SK-N-SH (cell line): Measurements from ENCODE around the gene CEBPB. TPM values are rescaled to one million over a fixed set of nuclear protein-coding genes. Genes with fewer than 3 reads are reported as not detected.
"Not testable (repeated sequence)": the region's sequence is repeated elsewhere in the genome, so short reads cannot be mapped to it uniquely, and the experiment has no call there.

Experiments used
- CTCF ChIA-PET: fragments of 300-600, 350-600 bp; formaldehyde crosslinking; extraction: SDS; loops from one replicate; lab custom pipeline; 2021; lab: Yijun Ruan, JAX
- POLR2A ChIA-PET: fragments of 350-600 bp; sonication (Branson Sonifier 250); formaldehyde crosslinking; extraction: SDS; loops from one replicate; lab custom pipeline; 2020; ENCODE audit warnings: antibody characterized with exemption, inconsistent platforms; lab: Yijun Ruan, JAX
- DNase-seq: peaks from one replicate; pipeline ENCODE4 v3.0.0; 2012
- H2AFZ ChIP-seq: fragments of 200-600 bp; sonication (generic); 2 replicates; pipeline ENCODE4 v1.8.1; 2016; ENCODE audit warnings: antibody characterized with exemption, mild to moderate bottlenecking, low read depth
- H3F3A ChIP-seq: fragments of 200-600 bp; sonication (generic); replicated peaks from 2 replicates; pipeline ENCODE3; 2016; ENCODE audit warnings: antibody characterized with exemption, mild to moderate bottlenecking; ENCODE audit not compliant: insufficient read depth
- H3K27ac ChIP-seq, 2 experiments: fragments of 200-500 bp in 1 of 2; fragments of 200-600 bp in 1 of 2; sonication (Bioruptor generic) in 1 of 2; sonication (generic), shearing (Covaris generic) in 1 of 2; 2 replicates each; pipeline versions ENCODE4 v1.5.1 to v1.6.1; 2014 to 2016; ENCODE audit warnings: low read depth in 2 of 2, inconsistent platforms in 1 of 2, low read length in 1 of 2, mild to moderate bottlenecking in 1 of 2, mixed read lengths in 1 of 2
- H3K27me3 ChIP-seq: fragments of 200-600 bp; sonication (generic), shearing (Covaris generic); 2 replicates; pipeline ENCODE4 v1.6.1; 2016; ENCODE audit warnings: mixed run types; ENCODE audit not compliant: insufficient read depth
- H3K36me3 ChIP-seq, 2 experiments: fragments of 200-500 bp in 1 of 2; fragments of 200-600 bp in 1 of 2; sonication (Bioruptor generic) in 1 of 2; sonication (generic) in 1 of 2; replicated peaks in 1 of 2; 2 replicates each; pipeline versions ENCODE3 to v1.5.1; 2014 to 2016; ENCODE audit warnings: low read length in 1 of 2, mild to moderate bottlenecking in 1 of 2; ENCODE audit not compliant: insufficient read depth in 2 of 2, control insufficient read depth in 1 of 2
- H3K4me1 ChIP-seq, 2 experiments: fragments of 200-500 bp in 1 of 2; fragments of 200-600 bp in 1 of 2; sonication (Bioruptor generic) in 1 of 2; sonication (generic), shearing (Covaris generic) in 1 of 2; 2 replicates each; pipeline versions ENCODE4 v1.5.1 to v1.6.1; 2014 to 2016; ENCODE audit warnings: low read depth in 1 of 2, low read length in 1 of 2, mixed run types in 1 of 2; ENCODE audit not compliant: insufficient read depth in 2 of 2, control insufficient read depth in 1 of 2
- H3K4me2 ChIP-seq: fragments of 200-600 bp; sonication (generic), shearing (Covaris generic); 2 replicates; pipeline ENCODE4 v1.6.1; 2017; ENCODE audit warnings: mixed run types
- H3K4me3 ChIP-seq, 2 experiments: fragments of 200-500 bp in 1 of 2; fragments of 200-600 bp in 1 of 2; sonication (Bioruptor generic) in 1 of 2; sonication (generic), shearing (Covaris generic) in 1 of 2; 2 replicates each; pipeline versions ENCODE4 v1.5.1 to v1.8.1; 2014 to 2016; ENCODE audit warnings: low read depth in 2 of 2, inconsistent platforms in 1 of 2, low read length in 1 of 2, mild to moderate bottlenecking in 1 of 2, mixed read lengths in 1 of 2, moderate library complexity in 1 of 2
- H3K79me2 ChIP-seq: fragments of 200-600 bp; sonication (generic); 2 replicates; pipeline ENCODE4 v1.8.1; 2017; ENCODE audit warnings: mild to moderate bottlenecking; ENCODE audit not compliant: insufficient read depth
- H3K9ac ChIP-seq: fragments of 200-600 bp; sonication (generic); 2 replicates; pipeline ENCODE4 v1.6.1; 2017; ENCODE audit warnings: mixed run types
- H3K9me2 ChIP-seq: fragments of 200-600 bp; sonication (generic); 2 replicates; pipeline ENCODE4 v1.6.1; 2017; ENCODE audit warnings: mixed run types
- H3K9me3 ChIP-seq: fragments of 200-600 bp; sonication (generic); 2 replicates; pipeline ENCODE4 v1.6.1; 2017; ENCODE audit warnings: mixed run types, mild to moderate bottlenecking, moderate library complexity
- H4K20me1 ChIP-seq: fragments of 200-600 bp; sonication (generic); 2 replicates; pipeline ENCODE4 v1.6.1; 2017; ENCODE audit warnings: mild to moderate bottlenecking, mixed run types; ENCODE audit not compliant: insufficient read depth
- CTCF ChIP-seq: fragments of 200-600 bp; sonication (generic); IDR thresholded peaks from 2 replicates; pipeline ENCODE4 v1.6.1; 2017; ENCODE audit warnings: antibody characterized with exemption, mild to moderate bottlenecking, moderate library complexity
- EP300 ChIP-seq, 2 experiments: IDR thresholded peaks; 2 replicates each; pipeline versions ENCODE4 v1.4.0 to v1.6.1; 2012; ENCODE audit warnings: borderline replicate concordance in 1 of 2, low read depth in 1 of 2, low read length in 1 of 2
- EZH2phosphoT487 ChIP-seq: fragments of 200-600 bp; sonication (generic); IDR thresholded peaks from 2 replicates; pipeline ENCODE4 v1.6.1; 2017; ENCODE audit warnings: low read depth, mixed run types, mild to moderate bottlenecking, antibody characterized with exemption, moderate library complexity, borderline replicate concordance
- FOXM1 ChIP-seq: IDR thresholded peaks from 2 replicates; pipeline ENCODE4 v1.4.0; 2012; ENCODE audit warnings: low read depth, mild to moderate bottlenecking
- GATA2 ChIP-seq: sonication (generic); formaldehyde crosslinking; IDR thresholded peaks from 2 replicates; pipeline ENCODE4 v1.5.0; 2020; ENCODE audit warnings: mild to moderate bottlenecking, missing genetic modification reagents
- MEF2A ChIP-seq: IDR thresholded peaks from 2 replicates; pipeline ENCODE4 v1.4.0; 2012; ENCODE audit warnings: low read depth, borderline replicate concordance
- NRF1 ChIP-seq: IDR thresholded peaks from 2 replicates; pipeline ENCODE4 v1.6.1; 2012; ENCODE audit warnings: low read depth, mild to moderate bottlenecking, low read length
- POLR2AphosphoS5 ChIP-seq: IDR thresholded peaks from 2 replicates; pipeline ENCODE4 v1.6.1; 2012; ENCODE audit warnings: low read depth, low read length
- RFX5 ChIP-seq: IDR thresholded peaks from 2 replicates; pipeline ENCODE4 v1.6.1; 2012; ENCODE audit warnings: mild to moderate bottlenecking, improper control_type of control experiment, low read length
- RXRA ChIP-seq: IDR thresholded peaks from 2 replicates; pipeline ENCODE4 v1.4.0; 2012; ENCODE audit warnings: low read depth, mild to moderate bottlenecking, borderline replicate concordance
- WGBS: methylation state at CpG from one replicate; pipeline ENCODE4 v1.1.6; 2017; ENCODE audit warnings: low lambda C conversion rate; 5-methylcytosine and 5-hydroxymethylcytosine counted together
- polyA plus RNA-seq, 3 experiments: library from polyadenylated mRNA; depleted of rRNA; stranded (reverse); fragments of >200 nt; gene quantifications; 2 replicates each; pipeline ENCODE4 v1.2.3, GENCODE V29; 2012
- TF ChIP-seq, protein P1 (sequence below): IDR thresholded peaks from 2 replicates; pipeline ENCODE4 v1.4.0; 2012; ENCODE audit warnings: low read depth, borderline replicate concordance

Gene CEBPB
- polyA plus RNA-seq, 1 of the 3 experiments (the other 2 are of a cell fraction) = 14.7 TPM

DNA sequence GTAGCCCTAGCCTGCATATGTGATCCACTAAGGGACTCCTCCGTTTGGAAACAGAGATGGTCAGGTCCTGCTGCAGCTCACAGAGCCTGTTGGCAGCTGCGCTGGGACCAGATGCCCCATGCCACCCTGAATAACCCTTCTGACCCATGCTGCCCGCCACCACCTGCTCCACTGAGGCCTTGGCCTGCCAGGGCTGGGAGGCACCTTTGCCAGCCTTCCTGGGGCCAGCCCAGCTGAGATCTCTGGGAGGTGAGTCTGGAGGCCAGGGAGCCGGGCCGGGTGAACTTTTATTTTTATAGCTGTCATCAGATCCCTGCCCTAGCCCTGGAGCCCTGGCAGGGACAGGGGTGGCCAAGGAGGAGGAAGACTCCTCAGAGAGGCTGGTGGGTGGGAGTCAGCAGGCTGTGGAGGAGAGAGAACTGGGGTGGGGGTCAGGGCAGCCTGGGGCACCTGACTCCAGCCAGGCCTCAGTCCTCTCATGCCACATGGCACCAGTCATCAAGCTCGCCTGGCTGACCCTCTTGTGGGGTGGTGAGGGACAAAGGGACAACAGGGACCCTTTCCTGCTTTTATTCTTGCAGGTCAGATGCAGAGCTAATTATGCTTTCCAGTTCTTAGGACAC lies 10.0 kb downstream of the CEBPB start:
- no peak overlapping the region for H3K9ac ChIP-seq
- no peak overlapping the region for H3K4me3 ChIP-seq
- no peak overlapping the region for H3K4me2 ChIP-seq
- 0 out of 2 replicates have a peak, but pooled peaks cover under 1% of the 10 kb centered on the region for H4K20me1 ChIP-seq
- H3K27ac ChIP-seq = no peak overlapping the region
- POLR2A ChIA-PET = no interaction called here
- CTCF ChIA-PET = interaction anchor here (0.9 to 2.1 kb wide), 4 partner anchors 9 to 262 kb away, joined by 3 to 10 read pairs (median 4); partner anchors contain the start of gene CEBPB
- no peaks in the 10 kb centered on the region for H3K9me2 ChIP-seq
- H3K79me2 ChIP-seq = no peaks in the 10 kb centered on the region
- no peak overlapping the region for H2AFZ ChIP-seq
- H3K36me3 ChIP-seq = peaks cover 0 to 3% of the 10 kb centered on the region in 2 experiments
- H3K27me3 ChIP-seq = no peaks in the 10 kb centered on the region
- TF ChIP-seq POLR2AphosphoS5 (no peak), NRF1 (no peak), GATA2 (CRISPR knock-in tag) (no peak), FOXM1 (no peak), RXRA (no peak), CTCF (no peak), EZH2phosphoT487 (no peak), MEF2A (no peak), EP300 (IDR thresholded peaks at IDR 0.05; ENCODE audit: borderline replicate concordance in 1 of 2, low read depth in 1 of 2, low read length in 1 of 2) (no peak), RFX5 (no peak)
- TF ChIP-seq, protein P1, sequence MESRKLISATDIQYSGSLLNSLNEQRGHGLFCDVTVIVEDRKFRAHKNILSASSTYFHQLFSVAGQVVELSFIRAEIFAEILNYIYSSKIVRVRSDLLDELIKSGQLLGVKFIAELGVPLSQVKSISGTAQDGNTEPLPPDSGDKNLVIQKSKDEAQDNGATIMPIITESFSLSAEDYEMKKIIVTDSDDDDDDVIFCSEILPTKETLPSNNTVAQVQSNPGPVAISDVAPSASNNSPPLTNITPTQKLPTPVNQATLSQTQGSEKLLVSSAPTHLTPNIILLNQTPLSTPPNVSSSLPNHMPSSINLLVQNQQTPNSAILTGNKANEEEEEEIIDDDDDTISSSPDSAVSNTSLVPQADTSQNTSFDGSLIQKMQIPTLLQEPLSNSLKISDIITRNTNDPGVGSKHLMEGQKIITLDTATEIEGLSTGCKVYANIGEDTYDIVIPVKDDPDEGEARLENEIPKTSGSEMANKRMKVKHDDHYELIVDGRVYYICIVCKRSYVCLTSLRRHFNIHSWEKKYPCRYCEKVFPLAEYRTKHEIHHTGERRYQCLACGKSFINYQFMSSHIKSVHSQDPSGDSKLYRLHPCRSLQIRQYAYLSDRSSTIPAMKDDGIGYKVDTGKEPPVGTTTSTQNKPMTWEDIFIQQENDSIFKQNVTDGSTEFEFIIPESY = no peak
- 62% methylated on average over 2 of the region's 6 CpGs for WGBS
- H3F3A ChIP-seq = no peaks in the 10 kb centered on the region
- H3K4me1 ChIP-seq = no peaks in the 10 kb centered on the region
- DNase-seq = no peak
- H3K9me3 ChIP-seq = no peaks in the 10 kb centered on the region

DNA sequence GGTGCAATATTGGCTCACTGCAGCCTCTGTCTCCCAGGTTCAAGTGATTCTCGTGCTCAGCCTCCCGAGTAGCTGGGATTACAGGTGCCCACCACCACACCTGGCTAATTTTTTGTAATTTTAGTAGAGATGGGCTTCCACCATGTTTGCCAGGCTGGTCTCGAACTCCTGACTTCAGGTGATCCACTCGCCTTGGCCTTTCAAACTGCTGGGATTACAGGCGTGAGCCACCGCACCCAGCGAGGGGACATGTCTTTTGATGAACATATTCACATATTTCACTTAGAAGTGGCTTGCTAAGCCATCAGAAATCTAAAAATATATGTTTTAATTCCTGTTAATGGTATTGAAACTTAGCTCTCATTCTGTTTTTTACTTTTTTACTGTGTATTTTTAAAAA lies 11.1 kb downstream of the CEBPB start:
- H2AFZ ChIP-seq, H4K20me1 ChIP-seq, H3K4me1 ChIP-seq, H3F3A ChIP-seq, H3K4me3 ChIP-seq, H3K9ac ChIP-seq, H3K27me3 ChIP-seq, H3K36me3 ChIP-seq, H3K4me2 ChIP-seq, POLR2A ChIA-PET, DNase-seq, H3K9me3 ChIP-seq, H3K79me2 ChIP-seq, H3K9me2 ChIP-seq, H3K27ac ChIP-seq: not testable (repeated sequence)
- CTCF ChIA-PET = interaction anchor here (2.1 kb wide), 1 partner anchor 10 kb away, joined by 10 read pairs; the partner anchor contains the start of gene CEBPB
- WGBS = 95% methylated on average over 7 of the region's 7 CpGs
